GM23338 (cell line): ENCODE measurements around the gene ZNF775. TPM values are rescaled to one million over a fixed set of nuclear protein-coding genes. Genes with fewer than 3 reads are reported as not detected.

Experiments
- ATAC-seq: fragments of 200-7000 bp; cut with Tn5 transposase; 3 replicates; pipeline ENCODE4 v1.9.1; 2020
- DNase-seq: peaks from one replicate; pipeline ENCODE4 v3.0.0-alpha.2; 2015; ENCODE audit warnings: low spot score
- H2AFZ ChIP-seq: fragments of 200-600 bp; sonication (generic); 2 replicates; pipeline ENCODE4 v1.8.0; 2016; ENCODE audit warnings: antibody characterized with exemption, mild to moderate bottlenecking, moderate library complexity
- H3F3A ChIP-seq: fragments of 200-600 bp; sonication (generic); replicated peaks from 2 replicates; pipeline ENCODE4 v1.8.0; 2017; ENCODE audit warnings: antibody characterized with exemption, mixed run types, low read depth
- H3K27ac ChIP-seq: fragments of 200-600 bp; sonication (generic); 2 replicates; pipeline ENCODE4 v1.6.1; 2016; ENCODE audit warnings: low read depth
- H3K27me3 ChIP-seq: fragments of 200-600 bp; sonication (generic); 2 replicates; pipeline ENCODE4 v1.8.0; 2016; ENCODE audit warnings: mild to moderate bottlenecking, mixed run types, moderate library complexity; ENCODE audit not compliant: insufficient read depth
- H3K36me3 ChIP-seq: fragments of 200-600 bp; sonication (generic); 2 replicates; pipeline ENCODE4 v1.8.0; 2016; ENCODE audit warnings: mild to moderate bottlenecking; ENCODE audit not compliant: insufficient read depth
- H3K4me1 ChIP-seq: fragments of 200-600 bp; sonication (generic); 2 replicates; pipeline ENCODE4 v1.8.0; 2016; ENCODE audit warnings: mild to moderate bottlenecking, moderate library complexity; ENCODE audit not compliant: insufficient read depth
- H3K4me2 ChIP-seq: fragments of 200-600 bp; sonication (generic); 2 replicates; pipeline ENCODE4 v1.7.1; 2017; ENCODE audit warnings: mixed run types
- H3K4me3 ChIP-seq: fragments of 200-600 bp; sonication (generic); 2 replicates; pipeline ENCODE4 v1.6.1; 2016; ENCODE audit warnings: mixed run types
- H3K79me2 ChIP-seq: fragments of 200-600 bp; sonication (generic); replicated peaks from 2 replicates; pipeline ENCODE4 v1.8.0; 2017; ENCODE audit warnings: mild to moderate bottlenecking; ENCODE audit not compliant: insufficient read depth
- H3K9me2 ChIP-seq: fragments of 200-600 bp; sonication (generic); 2 replicates; pipeline ENCODE4 v1.8.0; 2017; ENCODE audit not compliant: insufficient read depth
- H4K20me1 ChIP-seq: fragments of 200-600 bp; sonication (generic); replicated peaks from 2 replicates; pipeline ENCODE4 v1.8.0; 2017; ENCODE audit warnings: mild to moderate bottlenecking; ENCODE audit not compliant: insufficient read depth
- H3K27ac Mint-ChIP-seq: 2 replicates; pipeline ENCODE4 v1.8.0; 2020; ENCODE audit warnings: inconsistent platforms, mild to moderate bottlenecking, moderate library complexity, mixed read lengths
- H3K27me3 Mint-ChIP-seq: 3 replicates; pipeline ENCODE4 v1.8.0; 2022; ENCODE audit warnings: low read depth, mild to moderate bottlenecking, moderate library complexity, mixed read lengths, inconsistent platforms; ENCODE audit not compliant: insufficient read depth, poor library complexity
- H3K36me3 Mint-ChIP-seq: 3 replicates; pipeline ENCODE4 v1.8.0; 2021; ENCODE audit warnings: low read depth, mild to moderate bottlenecking, inconsistent platforms, moderate library complexity, mixed read lengths
- H3K4me1 Mint-ChIP-seq: 3 replicates; pipeline ENCODE4 v1.8.0; 2020; ENCODE audit warnings: mild to moderate bottlenecking, inconsistent platforms, mixed read lengths
- H3K4me3 Mint-ChIP-seq: 3 replicates; pipeline ENCODE4 v1.8.0; 2021; ENCODE audit warnings: moderate library complexity, mild to moderate bottlenecking, inconsistent platforms, mixed read lengths
- H3K9me3 Mint-ChIP-seq: 3 replicates; pipeline ENCODE4 v1.8.0; 2020; ENCODE audit warnings: moderate library complexity, mild to moderate bottlenecking, inconsistent platforms, mixed read lengths
- CREB1 ChIP-seq: fragments of 250-450 bp; sonication (Bioruptor Pico); IDR thresholded peaks from 2 replicates; pipeline ENCODE4 v1.5.0; 2020; ENCODE audit warnings: low read depth, mild to moderate bottlenecking, moderate library complexity
- EZH2 ChIP-seq: fragments of 200-600 bp; sonication (generic); IDR thresholded peaks from one replicate; pipeline ENCODE4 v1.8.0; 2017; ENCODE audit warnings: antibody characterized with exemption, mild to moderate bottlenecking, low read depth; ENCODE audit not compliant: unreplicated experiment
- EZH2phosphoT487 ChIP-seq: fragments of 200-600 bp; sonication (generic); IDR thresholded peaks from one replicate; pipeline ENCODE4 v1.8.1; 2018; ENCODE audit warnings: antibody characterized with exemption; ENCODE audit not compliant: unreplicated experiment
- JUNB ChIP-seq: IDR thresholded peaks from one replicate; pipeline ENCODE4 v1.6.1; 2016; ENCODE audit warnings: antibody characterized with exemption; ENCODE audit not compliant: unreplicated experiment
- NANOG ChIP-seq: IDR thresholded peaks from 2 replicates; pipeline ENCODE4 v1.6.1; 2016; ENCODE audit warnings: antibody characterized with exemption, borderline replicate concordance
- POLR2AphosphoS5 ChIP-seq: IDR thresholded peaks from 2 replicates; pipeline ENCODE4 v1.6.1; 2016; ENCODE audit warnings: antibody characterized with exemption, low read depth
- STAT1 ChIP-seq: IDR thresholded peaks from one replicate; pipeline ENCODE4 v1.6.1; 2016; ENCODE audit warnings: antibody characterized with exemption; ENCODE audit not compliant: unreplicated experiment
- ZNF114 ChIP-seq: fragments of 250-450 bp; sonication (Bioruptor Pico); IDR thresholded peaks from 2 replicates; pipeline ENCODE4 v1.5.0; 2020; ENCODE audit warnings: mild to moderate bottlenecking, moderate library complexity
- ZNF331 ChIP-seq: fragments of 250-450 bp; sonication (Bioruptor Pico); IDR thresholded peaks from 2 replicates; pipeline ENCODE4 v1.5.0; 2020; ENCODE audit warnings: low read depth, mild to moderate bottlenecking, moderate library complexity
- polyA plus RNA-seq: library from polyadenylated mRNA; unstranded; fragments of >200 nt; fragmentation: Nextera tagmentation; extraction: Ambion mirVana; gene quantifications from 2 replicates; pipeline ENCODE4 v1.2.1, GENCODE V29; 2016
- total RNA-seq: library from RNA; depleted of rRNA; stranded (reverse); fragments of >200 nt; shearing (Covaris generic); gene quantifications from 2 replicates; pipeline ENCODE4 v1.2.3, GENCODE V29; 2014
- TF ChIP-seq, protein P1 (sequence below), 2 experiments: fragments of 200-600 bp in 1 of 2; sonication (generic) in 1 of 2; conservative IDR thresholded peaks; 2 replicates each; pipeline versions ENCODE4 v1.5.1 to v1.6.1; 2016 to 2017; ENCODE audit warnings: antibody characterized with exemption in 2 of 2, low read depth in 2 of 2, mild to moderate bottlenecking in 2 of 2, moderate library complexity in 1 of 2
- TF ChIP-seq, protein P2 (sequence below): fragments of 250-450 bp; sonication (Bioruptor Pico); IDR thresholded peaks from 2 replicates; pipeline ENCODE4 v1.5.0; 2020; ENCODE audit warnings: mild to moderate bottlenecking, moderate library complexity
- TF ChIP-seq, protein P3 (sequence below): IDR thresholded peaks from 2 replicates; pipeline ENCODE4 v1.6.1; 2016; ENCODE audit warnings: antibody characterized with exemption
- TF ChIP-seq, protein P4 (sequence below): IDR thresholded peaks from one replicate; pipeline ENCODE4 v1.6.1; 2018; ENCODE audit warnings: antibody characterized with exemption; ENCODE audit not compliant: unreplicated experiment

The ZNF775 gene
- total and polyA plus RNA-seq, 2 experiments from 2014 or later = 4.5 to 38.2 TPM

DNA sequence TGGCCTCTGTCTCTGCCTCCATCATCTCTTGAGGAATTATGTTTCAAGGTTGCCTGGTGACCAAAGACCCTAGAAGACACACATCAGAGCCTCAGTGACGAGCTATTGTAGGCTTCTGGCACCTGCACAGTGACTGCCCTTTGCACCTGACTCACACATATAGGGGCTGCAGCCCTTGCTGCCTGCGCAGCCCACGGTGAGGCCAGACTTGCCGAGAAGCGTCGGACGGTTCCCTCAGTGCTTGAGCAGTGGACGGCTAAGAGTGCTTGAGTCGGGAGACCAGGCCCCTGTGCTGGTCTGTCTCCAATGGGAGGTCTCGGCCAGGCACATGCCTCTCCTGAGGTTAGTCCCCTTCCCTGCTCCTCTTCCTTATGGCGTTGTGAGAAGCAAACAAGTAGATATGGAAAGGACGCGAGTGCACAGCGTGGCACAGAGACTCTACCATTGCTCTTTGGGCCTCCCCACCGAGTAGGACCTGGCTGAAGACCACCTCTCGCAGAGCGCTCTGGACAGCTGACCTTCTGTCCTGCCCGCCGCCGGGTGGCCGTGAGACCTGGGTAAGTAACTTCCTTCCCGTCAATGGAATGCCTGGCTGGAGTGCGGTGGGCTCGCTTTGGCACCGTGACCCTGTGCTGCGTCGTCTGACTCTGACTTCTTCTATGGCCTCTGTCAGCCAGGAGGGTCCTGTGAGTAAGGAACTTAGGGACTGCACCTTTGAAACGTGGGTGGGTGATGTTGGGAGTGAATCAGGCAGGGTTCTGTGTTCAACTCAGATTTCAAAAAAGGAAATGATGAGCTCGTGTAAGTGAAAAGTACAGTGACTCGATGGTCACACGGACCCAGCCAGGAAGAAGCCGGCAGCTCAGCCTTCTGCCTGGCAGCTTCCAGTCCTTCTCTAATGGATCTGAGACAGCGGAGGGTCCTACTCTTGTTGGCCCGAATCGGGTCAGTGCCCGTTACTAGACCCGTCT is 33.7 kb downstream of the ZNF775 start:
- ATAC-seq (no peak), DNase-seq (no peak)
- peaks cover 16% of the 10 kb centered on the region for H3K27me3 Mint-ChIP-seq
- Histone ChIP-seq H2AFZ (no peak overlapping the region), H3K36me3 (peaks cover 5% of the 10 kb centered on the region; the same call in 1 of the 2 replicates), H3K27me3 (no peaks in the 10 kb centered on the region), H3K79me2 (0 out of 2 replicates have a peak, but pooled peaks cover 3% of the 10 kb centered on the region), H3K4me1 (no peaks in the 10 kb centered on the region; the same call in 1 of the 2 replicates), H3K4me3 (no peak overlapping the region), H3K4me2 (no peak overlapping the region), H3K27ac (no peak overlapping the region), H3K9me2 (no peaks in the 10 kb centered on the region), H3F3A (no peaks in the 10 kb centered on the region), H4K20me1 (no peaks in the 10 kb centered on the region)
- TF ChIP-seq NANOG (no peak), EZH2 (no peak), STAT1 (no peak), POLR2AphosphoS5 (no peak), EZH2phosphoT487 (no peak), JUNB (no peak), ZNF331 (CRISPR knock-in tag) (no peak), ZNF114 (CRISPR knock-in tag) (no peak), CREB1 (no peak)
- TF ChIP-seq, protein P1, sequence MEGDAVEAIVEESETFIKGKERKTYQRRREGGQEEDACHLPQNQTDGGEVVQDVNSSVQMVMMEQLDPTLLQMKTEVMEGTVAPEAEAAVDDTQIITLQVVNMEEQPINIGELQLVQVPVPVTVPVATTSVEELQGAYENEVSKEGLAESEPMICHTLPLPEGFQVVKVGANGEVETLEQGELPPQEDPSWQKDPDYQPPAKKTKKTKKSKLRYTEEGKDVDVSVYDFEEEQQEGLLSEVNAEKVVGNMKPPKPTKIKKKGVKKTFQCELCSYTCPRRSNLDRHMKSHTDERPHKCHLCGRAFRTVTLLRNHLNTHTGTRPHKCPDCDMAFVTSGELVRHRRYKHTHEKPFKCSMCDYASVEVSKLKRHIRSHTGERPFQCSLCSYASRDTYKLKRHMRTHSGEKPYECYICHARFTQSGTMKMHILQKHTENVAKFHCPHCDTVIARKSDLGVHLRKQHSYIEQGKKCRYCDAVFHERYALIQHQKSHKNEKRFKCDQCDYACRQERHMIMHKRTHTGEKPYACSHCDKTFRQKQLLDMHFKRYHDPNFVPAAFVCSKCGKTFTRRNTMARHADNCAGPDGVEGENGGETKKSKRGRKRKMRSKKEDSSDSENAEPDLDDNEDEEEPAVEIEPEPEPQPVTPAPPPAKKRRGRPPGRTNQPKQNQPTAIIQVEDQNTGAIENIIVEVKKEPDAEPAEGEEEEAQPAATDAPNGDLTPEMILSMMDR (conservative IDR thresholded peaks at IDR 0.05; ENCODE audit: low read depth in 2 of 2) = no peak
- TF ChIP-seq, protein P2, sequence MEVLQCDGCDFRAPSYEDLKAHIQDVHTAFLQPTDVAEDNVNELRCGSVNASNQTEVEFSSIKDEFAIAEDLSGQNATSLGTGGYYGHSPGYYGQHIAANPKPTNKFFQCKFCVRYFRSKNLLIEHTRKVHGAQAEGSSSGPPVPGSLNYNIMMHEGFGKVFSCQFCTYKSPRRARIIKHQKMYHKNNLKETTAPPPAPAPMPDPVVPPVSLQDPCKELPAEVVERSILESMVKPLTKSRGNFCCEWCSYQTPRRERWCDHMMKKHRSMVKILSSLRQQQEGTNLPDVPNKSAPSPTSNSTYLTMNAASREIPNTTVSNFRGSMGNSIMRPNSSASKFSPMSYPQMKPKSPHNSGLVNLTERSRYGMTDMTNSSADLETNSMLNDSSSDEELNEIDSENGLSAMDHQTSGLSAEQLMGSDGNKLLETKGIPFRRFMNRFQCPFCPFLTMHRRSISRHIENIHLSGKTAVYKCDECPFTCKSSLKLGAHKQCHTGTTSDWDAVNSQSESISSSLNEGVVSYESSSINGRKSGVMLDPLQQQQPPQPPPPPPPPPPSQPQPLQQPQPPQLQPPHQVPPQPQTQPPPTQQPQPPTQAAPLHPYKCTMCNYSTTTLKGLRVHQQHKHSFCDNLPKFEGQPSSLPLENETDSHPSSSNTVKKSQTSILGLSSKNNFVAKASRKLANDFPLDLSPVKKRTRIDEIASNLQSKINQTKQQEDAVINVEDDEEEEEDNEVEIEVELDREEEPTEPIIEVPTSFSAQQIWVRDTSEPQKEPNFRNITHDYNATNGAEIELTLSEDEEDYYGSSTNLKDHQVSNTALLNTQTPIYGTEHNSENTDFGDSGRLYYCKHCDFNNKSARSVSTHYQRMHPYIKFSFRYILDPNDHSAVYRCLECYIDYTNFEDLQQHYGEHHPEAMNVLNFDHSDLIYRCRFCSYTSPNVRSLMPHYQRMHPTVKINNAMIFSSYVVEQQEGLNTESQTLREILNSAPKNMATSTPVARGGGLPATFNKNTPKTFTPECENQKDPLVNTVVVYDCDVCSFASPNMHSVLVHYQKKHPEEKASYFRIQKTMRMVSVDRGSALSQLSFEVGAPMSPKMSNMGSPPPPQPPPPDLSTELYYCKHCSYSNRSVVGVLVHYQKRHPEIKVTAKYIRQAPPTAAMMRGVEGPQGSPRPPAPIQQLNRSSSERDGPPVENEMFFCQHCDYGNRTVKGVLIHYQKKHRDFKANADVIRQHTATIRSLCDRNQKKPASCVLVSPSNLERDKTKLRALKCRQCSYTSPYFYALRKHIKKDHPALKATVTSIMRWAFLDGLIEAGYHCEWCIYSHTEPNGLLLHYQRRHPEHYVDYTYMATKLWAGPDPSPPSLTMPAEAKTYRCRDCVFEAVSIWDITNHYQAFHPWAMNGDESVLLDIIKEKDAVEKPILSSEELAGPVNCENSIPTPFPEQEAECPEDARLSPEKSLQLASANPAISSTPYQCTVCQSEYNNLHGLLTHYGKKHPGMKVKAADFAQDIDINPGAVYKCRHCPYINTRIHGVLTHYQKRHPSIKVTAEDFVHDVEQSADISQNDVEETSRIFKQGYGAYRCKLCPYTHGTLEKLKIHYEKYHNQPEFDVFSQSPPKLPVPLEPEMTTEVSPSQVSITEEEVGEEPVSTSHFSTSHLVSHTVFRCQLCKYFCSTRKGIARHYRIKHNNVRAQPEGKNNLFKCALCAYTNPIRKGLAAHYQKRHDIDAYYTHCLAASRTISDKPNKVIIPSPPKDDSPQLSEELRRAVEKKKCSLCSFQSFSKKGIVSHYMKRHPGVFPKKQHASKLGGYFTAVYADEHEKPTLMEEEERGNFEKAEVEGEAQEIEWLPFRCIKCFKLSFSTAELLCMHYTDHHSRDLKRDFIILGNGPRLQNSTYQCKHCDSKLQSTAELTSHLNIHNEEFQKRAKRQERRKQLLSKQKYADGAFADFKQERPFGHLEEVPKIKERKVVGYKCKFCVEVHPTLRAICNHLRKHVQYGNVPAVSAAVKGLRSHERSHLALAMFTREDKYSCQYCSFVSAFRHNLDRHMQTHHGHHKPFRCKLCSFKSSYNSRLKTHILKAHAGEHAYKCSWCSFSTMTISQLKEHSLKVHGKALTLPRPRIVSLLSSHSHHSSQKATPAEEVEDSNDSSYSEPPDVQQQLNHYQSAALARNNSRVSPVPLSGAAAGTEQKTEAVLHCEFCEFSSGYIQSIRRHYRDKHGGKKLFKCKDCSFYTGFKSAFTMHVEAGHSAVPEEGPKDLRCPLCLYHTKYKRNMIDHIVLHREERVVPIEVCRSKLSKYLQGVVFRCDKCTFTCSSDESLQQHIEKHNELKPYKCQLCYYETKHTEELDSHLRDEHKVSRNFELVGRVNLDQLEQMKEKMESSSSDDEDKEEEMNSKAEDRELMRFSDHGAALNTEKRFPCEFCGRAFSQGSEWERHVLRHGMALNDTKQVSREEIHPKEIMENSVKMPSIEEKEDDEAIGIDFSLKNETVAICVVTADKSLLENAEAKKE (CRISPR knock-in tag) = no peak
- TF ChIP-seq, protein P3, sequence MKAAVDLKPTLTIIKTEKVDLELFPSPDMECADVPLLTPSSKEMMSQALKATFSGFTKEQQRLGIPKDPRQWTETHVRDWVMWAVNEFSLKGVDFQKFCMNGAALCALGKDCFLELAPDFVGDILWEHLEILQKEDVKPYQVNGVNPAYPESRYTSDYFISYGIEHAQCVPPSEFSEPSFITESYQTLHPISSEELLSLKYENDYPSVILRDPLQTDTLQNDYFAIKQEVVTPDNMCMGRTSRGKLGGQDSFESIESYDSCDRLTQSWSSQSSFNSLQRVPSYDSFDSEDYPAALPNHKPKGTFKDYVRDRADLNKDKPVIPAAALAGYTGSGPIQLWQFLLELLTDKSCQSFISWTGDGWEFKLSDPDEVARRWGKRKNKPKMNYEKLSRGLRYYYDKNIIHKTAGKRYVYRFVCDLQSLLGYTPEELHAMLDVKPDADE = no peak
- TF ChIP-seq, protein P4, sequence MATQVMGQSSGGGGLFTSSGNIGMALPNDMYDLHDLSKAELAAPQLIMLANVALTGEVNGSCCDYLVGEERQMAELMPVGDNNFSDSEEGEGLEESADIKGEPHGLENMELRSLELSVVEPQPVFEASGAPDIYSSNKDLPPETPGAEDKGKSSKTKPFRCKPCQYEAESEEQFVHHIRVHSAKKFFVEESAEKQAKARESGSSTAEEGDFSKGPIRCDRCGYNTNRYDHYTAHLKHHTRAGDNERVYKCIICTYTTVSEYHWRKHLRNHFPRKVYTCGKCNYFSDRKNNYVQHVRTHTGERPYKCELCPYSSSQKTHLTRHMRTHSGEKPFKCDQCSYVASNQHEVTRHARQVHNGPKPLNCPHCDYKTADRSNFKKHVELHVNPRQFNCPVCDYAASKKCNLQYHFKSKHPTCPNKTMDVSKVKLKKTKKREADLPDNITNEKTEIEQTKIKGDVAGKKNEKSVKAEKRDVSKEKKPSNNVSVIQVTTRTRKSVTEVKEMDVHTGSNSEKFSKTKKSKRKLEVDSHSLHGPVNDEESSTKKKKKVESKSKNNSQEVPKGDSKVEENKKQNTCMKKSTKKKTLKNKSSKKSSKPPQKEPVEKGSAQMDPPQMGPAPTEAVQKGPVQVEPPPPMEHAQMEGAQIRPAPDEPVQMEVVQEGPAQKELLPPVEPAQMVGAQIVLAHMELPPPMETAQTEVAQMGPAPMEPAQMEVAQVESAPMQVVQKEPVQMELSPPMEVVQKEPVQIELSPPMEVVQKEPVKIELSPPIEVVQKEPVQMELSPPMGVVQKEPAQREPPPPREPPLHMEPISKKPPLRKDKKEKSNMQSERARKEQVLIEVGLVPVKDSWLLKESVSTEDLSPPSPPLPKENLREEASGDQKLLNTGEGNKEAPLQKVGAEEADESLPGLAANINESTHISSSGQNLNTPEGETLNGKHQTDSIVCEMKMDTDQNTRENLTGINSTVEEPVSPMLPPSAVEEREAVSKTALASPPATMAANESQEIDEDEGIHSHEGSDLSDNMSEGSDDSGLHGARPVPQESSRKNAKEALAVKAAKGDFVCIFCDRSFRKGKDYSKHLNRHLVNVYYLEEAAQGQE = no peak
- H3K4me3 Mint-ChIP-seq = no peak overlapping the region; the same call in 2 of the 3 replicates
- H3K4me1 Mint-ChIP-seq = peaks cover 17% of the 10 kb centered on the region
- no peaks in the 10 kb centered on the region; the same call in none of the 3 replicates for H3K9me3 Mint-ChIP-seq
- no peak overlapping the region for H3K27ac Mint-ChIP-seq
- peaks cover 49% of the 10 kb centered on the region for H3K36me3 Mint-ChIP-seq
